HG02840 (cell line): ENCODE data around the gene C19orf25.

Source experiments
- ATAC-seq: cut with Tn5 transposase; IDR thresholded peaks from one replicate; pipeline ENCODE4 v1.9.1; 2021; ENCODE audit warnings: mild to moderate bottlenecking, moderate library complexity, moderate number of reproducible peaks; ENCODE audit not compliant: unreplicated experiment, low FRiP score

The C19orf25 gene

GRCh38 chr19:1497578-1498235, 18.7 kb upstream of the C19orf25 start:
- ATAC-seq: no peak

- no peak for ATAC-seq
Measured at GRCh38 chr19:1496714-1497577, 17.9 kb upstream of the C19orf25 start.

- no peak for ATAC-seq
Measured at GRCh38 chr19:1495799-1496713, 17.0 kb upstream of the C19orf25 start.

- no peak for ATAC-seq
Measured at GRCh38 chr19:1495051-1495798, 16.2 kb upstream of the C19orf25 start.

GRCh38 chr19:1494115-1494815, 15.2 kb upstream of the C19orf25 start:
- ATAC-seq: no peak

- no peak for ATAC-seq
Measured at GRCh38 chr19:1492474-1493006, 13.5 kb upstream of the C19orf25 start.

GRCh38 chr19:1491849-1492170, 12.8 kb upstream of the C19orf25 start:
- no peak for ATAC-seq

- no peak for ATAC-seq
Measured at GRCh38 chr19:1491114-1491848, 12.3 kb upstream of the C19orf25 start, which contains the start of gene REEP6. REEP6 (plus strand) TSS chr19:1491181; CDS start chr19:1491270, 89 bp downstream.

GRCh38 chr19:1490311-1491113, 11.5 kb upstream of the C19orf25 start, which contains the start of gene PCSK4:
PCSK4 (minus strand) TSS chr19:1490350; CDS start chr19:1490346, 4 bp downstream.
- peak; percentile 71 for ATAC-seq

GRCh38 chr19:1489463-1490310, 10.7 kb upstream of the C19orf25 start:
- no peak for ATAC-seq

- ATAC-seq: no peak
Measured at GRCh38 chr19:1488282-1488601, 9.2 kb upstream of the C19orf25 start.

GRCh38 chr19:1487576-1488281, 8.7 kb upstream of the C19orf25 start:
- ATAC-seq: no peak

- ATAC-seq: no peak
Measured at GRCh38 chr19:1486720-1487575, 7.9 kb upstream of the C19orf25 start.

GRCh38 chr19:1483979-1484428, 5.0 kb upstream of the C19orf25 start:
- no peak for ATAC-seq
